GM23248 (cell line): ENCODE measurements around the gene RHOB. TPM values are rescaled to one million over a fixed set of nuclear protein-coding genes. Genes with fewer than 3 reads are reported as not detected.

Experiments used
- DNase-seq: peaks from one replicate; pipeline ENCODE4 v3.0.0-alpha.2; 2015
- H2AFZ ChIP-seq: fragments of 200-600 bp; sonication (generic); 2 replicates; pipeline ENCODE4 v1.6.1; 2016; ENCODE audit warnings: antibody characterized with exemption
- H3F3A ChIP-seq: fragments of 200-600 bp; sonication (generic); 2 replicates; pipeline ENCODE4 v1.6.1; 2016; ENCODE audit warnings: mild to moderate bottlenecking, antibody characterized with exemption, mixed run types; ENCODE audit not compliant: insufficient read depth
- H3K27ac ChIP-seq: fragments of 200-600 bp; sonication (generic); 2 replicates; pipeline ENCODE4 v1.5.1; 2016; ENCODE audit warnings: mild to moderate bottlenecking
- H3K27me3 ChIP-seq: fragments of 200-600 bp; sonication (generic); replicated peaks from 2 replicates; pipeline ENCODE4 v1.6.1; 2016; ENCODE audit warnings: mild to moderate bottlenecking; ENCODE audit not compliant: insufficient read depth
- H3K36me3 ChIP-seq: fragments of 200-600 bp; sonication (generic); 2 replicates; pipeline ENCODE4 v1.6.1; 2016; ENCODE audit warnings: low read depth, mild to moderate bottlenecking
- H3K4me1 ChIP-seq: fragments of 200-600 bp; sonication (generic); 2 replicates; pipeline ENCODE4 v1.6.1; 2016; ENCODE audit warnings: mild to moderate bottlenecking; ENCODE audit not compliant: insufficient read depth
- H3K4me2 ChIP-seq: fragments of 200-600 bp; sonication (generic); one replicate; pipeline ENCODE4 v1.6.1; 2016; ENCODE audit warnings: mild to moderate bottlenecking; ENCODE audit not compliant: unreplicated experiment
- H3K4me3 ChIP-seq: fragments of 200-600 bp; sonication (generic); 2 replicates; pipeline ENCODE4 v1.5.1; 2016; ENCODE audit warnings: mild to moderate bottlenecking
- H3K79me2 ChIP-seq: fragments of 200-600 bp; sonication (generic); 2 replicates; pipeline ENCODE4 v1.6.1; 2016; ENCODE audit warnings: mild to moderate bottlenecking; ENCODE audit not compliant: insufficient read depth
- H3K9ac ChIP-seq: fragments of 200-600 bp; sonication (generic); 2 replicates; pipeline ENCODE4 v1.6.1; 2016; ENCODE audit warnings: mild to moderate bottlenecking
- H3K9me2 ChIP-seq: fragments of 200-600 bp; sonication (generic); 2 replicates; pipeline ENCODE4 v1.6.1; 2016; ENCODE audit warnings: mixed run types, mild to moderate bottlenecking, moderate library complexity; ENCODE audit not compliant: insufficient read depth
- H3K9me3 ChIP-seq: fragments of 200-600 bp; sonication (generic); one replicate; pipeline ENCODE4 v1.6.1; 2017; ENCODE audit warnings: low read depth
- H4K20me1 ChIP-seq: fragments of 200-600 bp; sonication (generic); 2 replicates; pipeline ENCODE4 v1.6.0; 2016; ENCODE audit not compliant: insufficient read depth
- EZH2 ChIP-seq: fragments of 200-600 bp; sonication (generic); IDR thresholded peaks from 2 replicates; pipeline ENCODE4 v1.6.1; 2018; ENCODE audit warnings: antibody characterized with exemption, mild to moderate bottlenecking; ENCODE audit not compliant: insufficient read depth, poor library complexity, severe bottlenecking
- EZH2phosphoT487 ChIP-seq: fragments of 200-600 bp; sonication (generic); IDR thresholded peaks from 2 replicates; pipeline ENCODE4 v1.6.1; 2018; ENCODE audit warnings: antibody characterized with exemption, moderate library complexity, mild to moderate bottlenecking, low read depth; ENCODE audit not compliant: insufficient read depth
- WGBS, 2 experiments: methylation state at CpG; one replicate each; pipeline ENCODE4 v1.1.6; 2015 to 2017; ENCODE audit warnings: low lambda C conversion rate in 2 of 2, low coverage in 1 of 2; ENCODE audit errors: missing lambda C conversion rate in 2 of 2; 5-methylcytosine and 5-hydroxymethylcytosine counted together
- in situ Hi-C: fragments of 300-500 bp; cut with MboI; formaldehyde crosslinking; loops from 2 replicates; pipeline ENCODE4 v1.15.0; 2020
- polyA plus RNA-seq: library from polyadenylated mRNA; unstranded; fragments of >200 nt; fragmentation: Nextera tagmentation; extraction: Ambion mirVana; gene quantifications from 2 replicates; pipeline ENCODE4 v1.2.1, GENCODE V29; 2016
- total RNA-seq: library from RNA; depleted of rRNA; stranded (reverse); fragments of >200 nt; shearing (Covaris generic); gene quantifications from 2 replicates; pipeline ENCODE4 v1.2.3, GENCODE V29; 2014

RHOB gene
- total and polyA plus RNA-seq, 2 experiments from 2014 or later, result 45.6 to 303 TPM

GRCh38 chr2:20450201-20450999 lies 3.5 kb downstream of the RHOB start:
- 13 to 18% methylated on average over 6 of the region's 6 CpGs for WGBS, 2 experiments
- H3K4me3 ChIP-seq, result peak overlapping the region; percentile 95
- peaks cover 40% of the 10 kb centered on the region for H3K79me2 ChIP-seq

GRCh38 chr2:20451000-20451290 lies 4.1 kb downstream of the RHOB start:
- Histone ChIP-seq H3F3A (peaks cover 36% of the 10 kb centered on the region), H3K79me2 (peaks cover 40% of the 10 kb centered on the region), H3K4me3 (0 out of 2 replicates have a peak overlapping the region, but pooled peaks have one; percentile 2), H3K9me2 (no peaks in the 10 kb centered on the region), H3K4me1 (peaks cover 28% of the 10 kb centered on the region), H2AFZ (no peak overlapping the region), H3K9ac (peak overlapping the region; percentile 94), H3K27ac (peak overlapping the region; percentile 89), H3K36me3 (peaks cover 8% of the 10 kb centered on the region), H3K27me3 (no peaks in the 10 kb centered on the region), H4K20me1 (peaks cover 12% of the 10 kb centered on the region; the same call in 1 of the 2 replicates), H3K4me2 (peak overlapping the region; percentile 96), H3K9me3 (no peaks in the 10 kb centered on the region)
- WGBS, 2 experiments, result 4 to 13% methylated on average over 3 of the region's 3 CpGs
- no peak for DNase-seq
- in situ Hi-C loops, result loop anchor here (10.0 kb wide), 1 partner anchor 184 kb away; no protein-coding TSS in a partner anchor
- TF ChIP-seq EZH2 (no peak), EZH2phosphoT487 (no peak)

More at GRCh38 chr2:20450201-20450999, 3.5 kb downstream of the RHOB start:
- Histone ChIP-seq H3K4me2 (peak overlapping the region; percentile 96), H3F3A (peaks cover 36% of the 10 kb centered on the region), H2AFZ (no peak overlapping the region), H3K27me3 (no peaks in the 10 kb centered on the region), H3K9me2 (no peaks in the 10 kb centered on the region), H3K4me1 (peaks cover 28% of the 10 kb centered on the region), H3K9ac (peak overlapping the region; percentile 94), H3K36me3 (peaks cover 8% of the 10 kb centered on the region), H3K27ac (peak overlapping the region; percentile 89), H3K9me3 (no peaks in the 10 kb centered on the region), H4K20me1 (peaks cover 12% of the 10 kb centered on the region; the same call in 1 of the 2 replicates)
- peak; percentile 94 for DNase-seq
- in situ Hi-C loops, result loop anchor here (10.0 kb wide), 1 partner anchor 184 kb away; no protein-coding TSS in a partner anchor
- TF ChIP-seq EZH2phosphoT487, result no peak
- TF ChIP-seq EZH2, result no peak

GRCh38 chr2:20451341-20451740 lies 4.5 kb downstream of the RHOB start:
- Histone ChIP-seq H3K9ac (peak overlapping the region; percentile 94), H3K27me3 (no peaks in the 10 kb centered on the region), H3K4me2 (peak overlapping the region; percentile 96), H3F3A (peaks cover 36% of the 10 kb centered on the region), H3K9me2 (no peaks in the 10 kb centered on the region), H4K20me1 (peaks cover 12% of the 10 kb centered on the region; the same call in 1 of the 2 replicates), H3K4me1 (peaks cover 25% of the 10 kb centered on the region), H2AFZ (no peak overlapping the region), H3K4me3 (0 out of 2 replicates have a peak overlapping the region, but pooled peaks have one; percentile 2), H3K9me3 (no peaks in the 10 kb centered on the region), H3K27ac (peak overlapping the region; percentile 89), H3K79me2 (peaks cover 37% of the 10 kb centered on the region), H3K36me3 (peaks cover 8% of the 10 kb centered on the region)
- WGBS, 2 experiments, result 25 to 33% methylated on average over 4 of the region's 4 CpGs
- TF ChIP-seq EZH2 (no peak), EZH2phosphoT487 (no peak)
- in situ Hi-C loops, result loop anchor here (10.0 kb wide), 1 partner anchor 183 kb away; no protein-coding TSS in a partner anchor
- DNase-seq, result peak; percentile 17

- peaks cover 28% of the 10 kb centered on the region for H3K4me1 ChIP-seq
- no peak overlapping the region for H3K4me3 ChIP-seq
- peaks cover 12% of the 10 kb centered on the region; the same call in 1 of the 2 replicates for H4K20me1 ChIP-seq
- TF ChIP-seq EZH2phosphoT487 (no peak), EZH2 (no peak)
- in situ Hi-C loops, result loop anchor here (10.0 kb wide), 1 partner anchor 183 kb away; no protein-coding TSS in a partner anchor
- H3K36me3 ChIP-seq, result peaks cover 8% of the 10 kb centered on the region
- H3K9me2 ChIP-seq, result no peaks in the 10 kb centered on the region
- H3K9me3 ChIP-seq, result no peaks in the 10 kb centered on the region
- H2AFZ ChIP-seq, result no peak overlapping the region
- 90 to 93% methylated on average over 7 of the region's 7 CpGs for WGBS, 2 experiments
- no peak for DNase-seq
- peaks cover 36% of the 10 kb centered on the region for H3F3A ChIP-seq
- H3K79me2 ChIP-seq, result peaks cover 34% of the 10 kb centered on the region
- H3K9ac ChIP-seq, result no peak overlapping the region
- H3K27me3 ChIP-seq, result no peaks in the 10 kb centered on the region
- peak overlapping the region; percentile 89 for H3K27ac ChIP-seq
- H3K4me2 ChIP-seq, result no peak overlapping the region
Measured at GRCh38 chr2:20451761-20452499, 5.1 kb downstream of the RHOB start.
